Ovary (tissue), 3 donors: ENCODE data around the gene AVPR1A.

Experiments used
- EP300 ChIP-seq: sonication (generic); formaldehyde crosslinking; IDR thresholded peaks from one replicate; pipeline ENCODE4 v1.6.1; 2017; ENCODE audit warnings: antibody characterized with exemption
- POLR2A ChIP-seq: fragments of 450-650 bp; IDR thresholded peaks from one replicate; pipeline ENCODE4 v1.6.1; 2017; ENCODE audit warnings: antibody characterized with exemption, mild to moderate bottlenecking, moderate library complexity
- TF ChIP-seq, protein P1 (sequence below), 3 donors: fragments of 450-650 bp in 2 of 3; fragments of 200-600 bp in 1 of 3; IDR thresholded peaks; one replicate each; pipeline versions ENCODE4 v1.5.1 to v1.8.0; 2016 to 2022; ENCODE audit warnings: antibody characterized with exemption in 3 of 3, mild to moderate bottlenecking in 1 of 3
- donor health status: DM: no; HTN: no; CAD: no.

DNA sequence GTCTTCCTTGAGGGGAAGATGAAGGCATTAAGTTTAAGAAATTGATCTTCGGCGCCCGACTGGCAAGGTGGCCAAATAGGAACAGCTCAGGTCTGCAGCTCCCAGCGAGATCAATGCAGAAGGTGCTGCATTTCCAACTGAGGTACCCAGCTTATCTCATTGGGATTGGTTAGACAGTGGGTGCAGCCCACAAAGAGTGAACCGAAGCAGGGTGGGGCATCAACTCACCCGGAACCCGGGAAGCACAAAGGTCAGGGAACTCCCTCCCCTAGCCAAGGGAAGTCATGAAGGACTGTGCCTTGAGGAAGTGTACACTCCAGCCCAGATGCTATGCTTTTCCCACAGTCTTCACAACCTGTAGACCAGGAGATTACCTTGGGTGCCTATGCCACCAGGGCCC, 45.2 kb upstream of the AVPR1A start:
- TF ChIP-seq POLR2A = no peak
- TF ChIP-seq, protein P1, sequence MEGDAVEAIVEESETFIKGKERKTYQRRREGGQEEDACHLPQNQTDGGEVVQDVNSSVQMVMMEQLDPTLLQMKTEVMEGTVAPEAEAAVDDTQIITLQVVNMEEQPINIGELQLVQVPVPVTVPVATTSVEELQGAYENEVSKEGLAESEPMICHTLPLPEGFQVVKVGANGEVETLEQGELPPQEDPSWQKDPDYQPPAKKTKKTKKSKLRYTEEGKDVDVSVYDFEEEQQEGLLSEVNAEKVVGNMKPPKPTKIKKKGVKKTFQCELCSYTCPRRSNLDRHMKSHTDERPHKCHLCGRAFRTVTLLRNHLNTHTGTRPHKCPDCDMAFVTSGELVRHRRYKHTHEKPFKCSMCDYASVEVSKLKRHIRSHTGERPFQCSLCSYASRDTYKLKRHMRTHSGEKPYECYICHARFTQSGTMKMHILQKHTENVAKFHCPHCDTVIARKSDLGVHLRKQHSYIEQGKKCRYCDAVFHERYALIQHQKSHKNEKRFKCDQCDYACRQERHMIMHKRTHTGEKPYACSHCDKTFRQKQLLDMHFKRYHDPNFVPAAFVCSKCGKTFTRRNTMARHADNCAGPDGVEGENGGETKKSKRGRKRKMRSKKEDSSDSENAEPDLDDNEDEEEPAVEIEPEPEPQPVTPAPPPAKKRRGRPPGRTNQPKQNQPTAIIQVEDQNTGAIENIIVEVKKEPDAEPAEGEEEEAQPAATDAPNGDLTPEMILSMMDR (IDR thresholded peaks at IDR 0.05) = no peak
- no peak for TF ChIP-seq EP300
